Naive B cell (primary cell): ENCODE data around the gene PIP5KL1. TPM values are rescaled to one million over a fixed set of nuclear protein-coding genes. Genes with fewer than 3 reads are reported as not detected.

Experiments
- ATAC-seq, 2 donors: fragments of 150-1000 bp; cut with Tn5 transposase; 2 replicates each; pipeline ENCODE4 v1.10.0; 2021; ENCODE audit warnings: low read depth in 2 of 2, mild to moderate bottlenecking in 2 of 2, moderate library complexity in 2 of 2
- DNase-seq: peaks from one replicate; pipeline ENCODE4 v3.0.0; 2022
- H3K27ac Mint-ChIP-seq, 6 donors: one replicate each; pipeline ENCODE4 v1.8.0; 2020 to 2022; ENCODE audit warnings: mild to moderate bottlenecking in 6 of 6, mixed read lengths in 6 of 6, moderate library complexity in 5 of 6, inconsistent platforms in 2 of 6
- H3K27me3 Mint-ChIP-seq, 3 donors: one replicate each; pipeline ENCODE4 v1.8.0; 2021 to 2022; ENCODE audit warnings: mixed read lengths in 3 of 3, mild to moderate bottlenecking in 1 of 3
- H3K36me3 Mint-ChIP-seq, 2 donors: one replicate each; pipeline ENCODE4 v1.8.0; 2020 to 2022; ENCODE audit warnings: mixed read lengths in 2 of 2, inconsistent platforms in 1 of 2, mild to moderate bottlenecking in 1 of 2
- H3K4me1 Mint-ChIP-seq, 3 donors: one replicate each; pipeline ENCODE4 v1.8.0; 2020 to 2022; ENCODE audit warnings: mixed read lengths in 3 of 3, inconsistent platforms in 1 of 3, mild to moderate bottlenecking in 1 of 3, moderate library complexity in 1 of 3
- H3K4me3 Mint-ChIP-seq, 8 donors: one replicate each; pipeline ENCODE4 v1.8.0; 2020 to 2022; ENCODE audit warnings: mild to moderate bottlenecking in 8 of 8, mixed read lengths in 8 of 8, moderate library complexity in 8 of 8, inconsistent platforms in 2 of 8
- H3K9me3 Mint-ChIP-seq, 7 donors: one replicate each; pipeline ENCODE4 v1.8.0; 2020 to 2022; ENCODE audit warnings: mixed read lengths in 7 of 7, mild to moderate bottlenecking in 5 of 7, inconsistent platforms in 2 of 7, moderate library complexity in 1 of 7
- polyA plus RNA-seq, 6 donors: library from polyadenylated mRNA; unstranded; fragments of 300-500 nt; fragmentation: Illumina TruSeq; gene quantifications; one replicate each; pipeline ENCODE4 v1.2.3, GENCODE V29; 2021; ENCODE audit warnings: low read depth in 6 of 6

The PIP5KL1 gene
- polyA plus RNA-seq, 6 donors from 2014 or later, result 0.73 to 1.0 TPM; not detected in 4

DNA sequence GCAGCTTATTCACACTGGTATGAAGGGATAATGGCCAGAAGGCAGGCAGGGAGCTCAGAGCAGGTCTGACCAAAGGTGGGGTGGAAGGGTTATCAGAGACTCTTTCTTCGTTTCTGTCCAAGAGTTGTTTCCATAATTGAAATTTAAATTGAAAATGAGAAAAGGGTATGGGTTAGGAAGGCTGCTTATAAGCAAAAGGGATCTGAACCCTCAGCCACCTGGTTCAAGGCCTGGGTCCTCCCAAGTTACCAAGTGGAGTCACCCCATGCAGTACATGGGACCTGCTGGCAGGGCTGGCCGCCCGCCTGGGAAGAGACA, 32.4 kb upstream of the PIP5KL1 start:
- Mint-ChIP-seq H3K9me3 (no peaks in the 10 kb centered on the region), H3K27ac (peak overlapping the region in 2 of 6 donors; percentile 78 to 79), H3K4me3 (peak overlapping the region in 2 of 8 donors; percentile 11 to 32), H3K4me1 (peaks cover 57 to 92% (median 73%) of the 10 kb centered on the region in 3 donors), H3K36me3 (peaks cover 0 to 9% of the 10 kb centered on the region in 2 donors), H3K27me3 (no peaks in the 10 kb centered on the region)
- DNase-seq, result no peak
- no peak for ATAC-seq

- ATAC-seq (no peak), DNase-seq (no peak)
- H3K4me3 Mint-ChIP-seq, result peak overlapping the region in 1 of 8 donors; percentile 12
- peaks cover 52 to 90% (median 70%) of the 10 kb centered on the region in 3 donors for H3K4me1 Mint-ChIP-seq
- H3K27ac Mint-ChIP-seq, result peak overlapping the region in 3 of 6 donors; percentile 30 to 78 (median 39)
- H3K36me3 Mint-ChIP-seq, result peaks cover 0 to 9% of the 10 kb centered on the region in 2 donors
- no peaks in the 10 kb centered on the region for H3K9me3 Mint-ChIP-seq
- H3K27me3 Mint-ChIP-seq, result no peaks in the 10 kb centered on the region
Observed at GRCh38 chr9:127962278-127962677, 31.7 kb upstream of the PIP5KL1 start.

- ATAC-seq (no peak), DNase-seq (no peak)
- Mint-ChIP-seq H3K4me1 (peaks cover 47 to 90% (median 64%) of the 10 kb centered on the region in 3 donors), H3K9me3 (no peaks in the 10 kb centered on the region), H3K36me3 (peaks cover 0 to 9% of the 10 kb centered on the region in 2 donors), H3K4me3 (no peak overlapping the region), H3K27ac (peak overlapping the region in 5 of 6 donors; percentile 39 to 87 (median 84)), H3K27me3 (no peaks in the 10 kb centered on the region)
Observed at GRCh38 chr9:127961613-127962155, 31.1 kb upstream of the PIP5KL1 start.

GRCh38 chr9:127961155-127961490, 30.5 kb upstream of the PIP5KL1 start:
- ATAC-seq (no peak), DNase-seq (no peak)
- peaks cover 47 to 89% (median 64%) of the 10 kb centered on the region in 3 donors for H3K4me1 Mint-ChIP-seq
- H3K9me3 Mint-ChIP-seq, result no peaks in the 10 kb centered on the region
- no peaks in the 10 kb centered on the region for H3K27me3 Mint-ChIP-seq
- H3K27ac Mint-ChIP-seq, result peak overlapping the region; percentile 64 to 87 (median 84)
- H3K4me3 Mint-ChIP-seq, result peak overlapping the region in 1 of 8 donors; percentile 4
- H3K36me3 Mint-ChIP-seq, result peaks cover 0 to 9% of the 10 kb centered on the region in 2 donors

DNA sequence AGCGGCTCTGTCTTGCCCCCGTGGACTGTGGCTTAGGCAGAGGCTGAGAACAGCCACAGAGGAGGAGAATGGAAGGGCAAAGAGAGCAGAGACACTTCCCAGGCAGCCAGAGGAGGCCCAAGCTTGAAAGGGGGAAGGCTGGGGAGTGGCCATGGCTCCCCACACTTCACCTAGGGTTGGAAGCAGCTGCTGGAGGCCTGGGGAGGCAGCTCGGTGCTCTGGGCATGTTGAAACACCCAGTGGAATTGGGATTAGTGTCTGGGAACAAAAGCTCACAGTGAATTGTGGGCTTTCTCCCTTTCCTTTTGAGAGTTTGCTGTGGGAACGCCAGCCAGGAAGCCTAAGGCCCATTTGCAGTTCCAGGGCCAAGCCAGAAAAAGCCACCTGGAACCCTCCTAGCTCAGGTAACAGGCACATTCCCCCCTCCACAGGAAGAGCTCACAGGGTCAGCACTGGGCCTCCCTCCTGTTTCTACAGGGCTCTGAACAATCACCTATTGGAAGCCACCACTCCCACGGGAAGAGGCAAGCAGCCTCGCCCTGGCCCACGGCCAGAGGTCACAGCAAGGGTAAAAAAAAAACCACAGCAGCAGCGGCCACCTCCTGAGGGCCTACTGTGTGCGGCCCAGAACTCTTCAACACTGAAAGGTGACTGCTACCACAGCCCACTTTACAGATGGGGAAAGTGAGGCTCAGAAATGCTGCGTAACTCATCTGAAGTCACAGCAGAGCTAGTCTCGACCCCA, 30.0 kb upstream of the PIP5KL1 start:
- no peaks in the 10 kb centered on the region for H3K27me3 Mint-ChIP-seq
- peaks cover 49 to 90% (median 67%) of the 10 kb centered on the region in 3 donors for H3K4me1 Mint-ChIP-seq
- peak overlapping the region in 1 of 8 donors; percentile 56 for H3K4me3 Mint-ChIP-seq
- peak overlapping the region in 5 of 6 donors; percentile 58 to 90 (median 87) for H3K27ac Mint-ChIP-seq
- ATAC-seq (no peak), DNase-seq (no peak)
- H3K36me3 Mint-ChIP-seq, result peaks cover 0 to 9% of the 10 kb centered on the region in 2 donors
- no peaks in the 10 kb centered on the region for H3K9me3 Mint-ChIP-seq

DNA sequence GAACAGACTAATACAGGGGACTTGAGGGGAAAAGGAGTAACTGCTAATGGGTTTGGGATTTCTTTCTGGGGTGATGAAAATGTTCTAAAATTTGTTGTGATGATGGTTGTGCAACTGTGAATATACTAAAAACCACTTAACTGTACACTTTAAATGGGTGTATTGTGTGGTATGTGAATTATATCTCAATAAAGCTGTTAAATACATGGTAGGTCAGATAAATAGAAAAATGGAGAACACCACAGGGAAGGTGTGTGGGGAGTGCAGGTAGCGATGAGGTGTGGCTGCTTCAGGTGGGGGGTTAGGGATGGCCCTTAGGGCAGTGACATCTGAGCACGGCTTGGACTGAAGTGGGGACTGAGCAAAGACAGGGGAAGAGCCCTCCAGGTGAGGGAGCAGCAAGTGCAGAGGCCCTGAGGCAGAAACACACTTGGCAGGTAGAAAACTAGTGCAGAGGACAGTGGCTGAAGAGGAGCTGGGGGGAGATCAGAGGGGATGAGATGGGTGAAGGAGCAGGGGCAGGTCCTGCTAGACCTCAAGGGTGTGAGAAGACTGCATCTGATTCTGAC, 29.3 kb upstream of the PIP5KL1 start:
- no peak for DNase-seq
- H3K4me1 Mint-ChIP-seq, result peaks cover 48 to 90% (median 67%) of the 10 kb centered on the region in 3 donors
- peak overlapping the region in 3 of 8 donors; percentile 4 to 33 (median 18) for H3K4me3 Mint-ChIP-seq
- H3K36me3 Mint-ChIP-seq, result peaks cover 0 to 9% of the 10 kb centered on the region in 2 donors
- H3K27ac Mint-ChIP-seq, result peak overlapping the region; percentile 58 to 90 (median 78)
- H3K9me3 Mint-ChIP-seq, result no peaks in the 10 kb centered on the region
- no peaks in the 10 kb centered on the region for H3K27me3 Mint-ChIP-seq
- ATAC-seq, result no peak

- H3K4me1 Mint-ChIP-seq, result peaks cover 46 to 90% (median 70%) of the 10 kb centered on the region in 3 donors
- DNase-seq, result no peak
- H3K4me3 Mint-ChIP-seq, result peak overlapping the region in 2 of 8 donors; percentile 18 to 33
Observed at GRCh38 chr9:127959398-127959797, 28.8 kb upstream of the PIP5KL1 start.

GRCh38 chr9:127958728-127959127, 28.2 kb upstream of the PIP5KL1 start:
- Mint-ChIP-seq H3K4me3 (peak overlapping the region in 1 of 8 donors; percentile 55), H3K9me3 (no peaks in the 10 kb centered on the region), H3K27me3 (no peaks in the 10 kb centered on the region), H3K27ac (peak overlapping the region in 4 of 6 donors; percentile 0 to 87 (median 64)), H3K4me1 (peaks cover 47 to 85% (median 66%) of the 10 kb centered on the region in 3 donors), H3K36me3 (peaks cover 0 to 9% of the 10 kb centered on the region in 2 donors)
- no peak for ATAC-seq
- no peak for DNase-seq

More at GRCh38 chr9:127959398-127959797, 28.8 kb upstream of the PIP5KL1 start:
- no peaks in the 10 kb centered on the region for H3K9me3 Mint-ChIP-seq
- peak; percentile 6 to 7 for ATAC-seq
- H3K27me3 Mint-ChIP-seq, result no peaks in the 10 kb centered on the region
- H3K27ac Mint-ChIP-seq, result peak overlapping the region in 5 of 6 donors; percentile 63 to 90 (median 86)
- H3K36me3 Mint-ChIP-seq, result peaks cover 0 to 9% of the 10 kb centered on the region in 2 donors

DNA sequence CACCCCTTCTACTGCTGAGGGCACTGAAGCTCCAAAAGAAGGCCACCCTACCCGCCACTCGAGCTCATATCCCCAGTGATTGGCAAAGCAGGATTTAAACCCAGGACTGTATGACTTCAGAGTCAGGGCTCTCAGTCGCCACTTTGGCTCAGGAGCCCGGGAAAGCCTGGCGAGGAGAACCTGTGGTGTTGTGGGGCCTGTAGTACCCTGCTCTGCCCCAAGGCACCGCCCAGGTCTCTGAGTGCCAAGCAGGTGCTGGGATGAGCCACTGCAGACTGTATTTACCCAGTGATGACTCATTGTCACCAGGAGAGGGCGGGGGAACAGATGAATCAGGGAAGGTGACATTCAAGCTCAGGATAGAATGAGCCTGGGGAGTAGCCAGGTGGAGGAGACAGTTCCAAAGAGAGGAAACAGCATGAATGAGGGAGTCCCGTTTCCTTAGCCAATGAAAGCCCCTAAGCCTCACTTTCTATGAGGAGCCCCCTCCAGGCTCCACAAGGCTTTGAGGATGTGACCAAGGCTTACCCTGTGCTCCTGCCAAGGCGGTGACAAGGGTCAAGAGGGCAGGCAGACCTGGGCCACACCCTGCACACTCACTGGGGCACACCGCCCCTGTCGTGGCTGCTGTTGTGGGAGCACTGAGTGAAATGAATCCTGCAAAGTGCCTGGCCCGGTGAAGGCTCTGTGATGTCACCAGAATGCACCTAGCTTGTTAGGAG, 24.9 kb upstream of the PIP5KL1 start:
- H3K27me3 Mint-ChIP-seq, result no peaks in the 10 kb centered on the region
- DNase-seq, result peak; percentile 43
- H3K9me3 Mint-ChIP-seq, result no peaks in the 10 kb centered on the region
- peak; percentile 91 to 94 for ATAC-seq
- no peaks in the 10 kb centered on the region for H3K36me3 Mint-ChIP-seq
- peak overlapping the region in 1 of 8 donors; percentile 7 for H3K4me3 Mint-ChIP-seq
- H3K4me1 Mint-ChIP-seq, result peaks cover 36 to 64% (median 49%) of the 10 kb centered on the region in 3 donors
- H3K27ac Mint-ChIP-seq, result peak overlapping the region in 4 of 6 donors; percentile 60 to 96 (median 72)

GRCh38 chr9:127954831-127955293, 24.3 kb upstream of the PIP5KL1 start:
- Mint-ChIP-seq H3K9me3 (no peaks in the 10 kb centered on the region), H3K4me3 (no peak overlapping the region), H3K36me3 (no peaks in the 10 kb centered on the region), H3K27ac (peak overlapping the region in 2 of 6 donors; percentile 56 to 80), H3K27me3 (no peaks in the 10 kb centered on the region), H3K4me1 (peaks cover 34 to 60% (median 47%) of the 10 kb centered on the region in 3 donors)
- DNase-seq, result no peak
- ATAC-seq, result no peak

DNA sequence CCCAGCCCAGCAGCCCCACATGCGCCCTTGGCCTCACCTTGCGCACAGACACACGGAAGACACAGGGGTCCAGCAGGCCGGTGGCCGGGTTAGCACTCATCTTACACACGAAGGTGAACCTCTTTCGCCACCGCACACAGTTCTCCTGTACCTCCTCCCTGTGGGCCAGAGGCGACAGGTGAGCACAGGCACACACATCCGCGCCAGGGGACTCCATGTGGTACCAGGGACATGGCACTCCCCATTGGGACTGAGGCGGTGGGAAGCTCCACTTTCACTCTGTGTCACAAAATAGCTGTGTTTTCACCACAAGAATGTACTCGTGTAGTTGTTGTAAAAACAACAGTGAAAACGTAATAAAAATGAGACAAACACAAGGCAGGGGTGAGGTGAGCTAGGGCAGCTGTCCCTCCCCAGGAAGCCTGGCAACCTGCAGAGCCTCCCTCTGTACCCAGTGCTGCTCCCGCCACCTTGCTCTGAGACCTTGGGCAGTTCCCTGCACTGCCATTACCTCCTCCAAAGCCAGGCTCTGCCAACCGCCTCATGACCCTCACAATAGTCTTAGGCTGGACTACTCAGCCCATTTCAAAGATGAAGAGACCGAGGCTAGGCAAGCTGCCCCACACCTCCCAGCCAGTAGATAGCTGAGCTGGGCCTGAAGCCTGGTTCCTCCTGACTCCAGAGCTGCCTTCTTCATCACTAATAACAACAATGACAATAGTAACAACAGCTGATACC, 23.4 kb upstream of the PIP5KL1 start:
- DNase-seq (no peak), ATAC-seq (no peak)
- no peaks in the 10 kb centered on the region for H3K9me3 Mint-ChIP-seq
- H3K4me1 Mint-ChIP-seq, result peaks cover 27 to 51% (median 38%) of the 10 kb centered on the region in 3 donors
- H3K36me3 Mint-ChIP-seq, result no peaks in the 10 kb centered on the region
- no peak overlapping the region for H3K4me3 Mint-ChIP-seq
- H3K27ac Mint-ChIP-seq, result peak overlapping the region in 4 of 6 donors; percentile 9 to 65 (median 33)
- H3K27me3 Mint-ChIP-seq, result no peaks in the 10 kb centered on the region

GRCh38 chr9:127953154-127953553, 22.6 kb upstream of the PIP5KL1 start:
- no peaks in the 10 kb centered on the region for H3K36me3 Mint-ChIP-seq
- no peak for DNase-seq
- ATAC-seq, result no peak
- H3K9me3 Mint-ChIP-seq, result no peaks in the 10 kb centered on the region
- H3K4me3 Mint-ChIP-seq, result no peak overlapping the region
- no peaks in the 10 kb centered on the region for H3K27me3 Mint-ChIP-seq
- peak overlapping the region in 1 of 6 donors; percentile 60 for H3K27ac Mint-ChIP-seq
- H3K4me1 Mint-ChIP-seq, result peaks cover 26 to 49% (median 39%) of the 10 kb centered on the region in 3 donors
